GM06990 (cell line): ENCODE measurements around the gene GCK.

Source experiments
- DNase-seq: peaks from one replicate; pipeline ENCODE4 v3.0.0-alpha.2; 2011; ENCODE audit not compliant: insufficient read length; ENCODE audit errors: extremely low read depth
- H3K27me3 ChIP-seq: replicated peaks from 2 replicates; pipeline ENCODE4 v1.6.0; 2011; ENCODE audit warnings: low read length; ENCODE audit not compliant: control insufficient read depth, insufficient read depth
- H3K36me3 ChIP-seq: 2 replicates; pipeline ENCODE4 v1.5.1; 2011; ENCODE audit warnings: low read length; ENCODE audit not compliant: control insufficient read depth, insufficient read depth
- H3K4me3 ChIP-seq: replicated peaks from 2 replicates; pipeline ENCODE4 v1.5.1; 2011; ENCODE audit warnings: low read depth, mild to moderate bottlenecking, control low read depth, low read length
- CTCF ChIP-seq: IDR thresholded peaks from 2 replicates; pipeline ENCODE4 v1.5.1; 2011; ENCODE audit warnings: low read length, control low read depth, mild to moderate bottlenecking, inconsistent platforms; ENCODE audit not compliant: insufficient read depth, poor library complexity, severe bottlenecking

GCK gene

GRCh38 chr7:44235066-44235465, 45.8 kb upstream of the GCK start:
- H3K27me3 ChIP-seq, result no peaks in the 10 kb centered on the region; the same call in 1 of the 2 replicates
- no peak for DNase-seq

GRCh38 chr7:44232901-44233715, 43.9 kb upstream of the GCK start:
- Histone ChIP-seq H3K36me3 (no peaks in the 10 kb centered on the region), H3K4me3 (no peak overlapping the region), H3K27me3 (no peaks in the 10 kb centered on the region; the same call in 1 of the 2 replicates)
- no peak for DNase-seq
- no peak for TF ChIP-seq CTCF

More at GRCh38 chr7:44235066-44235465, 45.8 kb upstream of the GCK start:
- H3K36me3 ChIP-seq, result no peaks in the 10 kb centered on the region
- no peak for TF ChIP-seq CTCF
- H3K4me3 ChIP-seq, result no peak overlapping the region

- H3K36me3 ChIP-seq, result no peaks in the 10 kb centered on the region
- no peak overlapping the region for H3K4me3 ChIP-seq
- H3K27me3 ChIP-seq, result no peaks in the 10 kb centered on the region; the same call in 1 of the 2 replicates
- no peak for TF ChIP-seq CTCF
- DNase-seq, result no peak
Measured at GRCh38 chr7:44232396-44232795, 43.2 kb upstream of the GCK start.

GRCh38 chr7:44231088-44231487, 41.8 kb upstream of the GCK start:
- TF ChIP-seq CTCF, result no peak
- no peaks in the 10 kb centered on the region; the same call in 1 of the 2 replicates for H3K27me3 ChIP-seq
- H3K4me3 ChIP-seq, result no peak overlapping the region
- H3K36me3 ChIP-seq, result no peaks in the 10 kb centered on the region
- no peak for DNase-seq

GRCh38 chr7:44230286-44230685, 41.0 kb upstream of the GCK start:
- Histone ChIP-seq H3K4me3 (no peak overlapping the region), H3K36me3 (no peaks in the 10 kb centered on the region), H3K27me3 (no peaks in the 10 kb centered on the region; the same call in 1 of the 2 replicates)
- TF ChIP-seq CTCF, result no peak
- no peak for DNase-seq

- no peaks in the 10 kb centered on the region for H3K36me3 ChIP-seq
Measured at GRCh38 chr7:44229546-44230105, 40.4 kb upstream of the GCK start.

More at GRCh38 chr7:44229546-44230105, 40.4 kb upstream of the GCK start:
- no peak for DNase-seq
- TF ChIP-seq CTCF, result no peak
- Histone ChIP-seq H3K4me3 (no peak overlapping the region), H3K27me3 (no peaks in the 10 kb centered on the region; the same call in 1 of the 2 replicates)
